HepG2 (cell line): ENCODE results near the gene EPHX1. TPM values are rescaled to one million over a fixed set of nuclear protein-coding genes. Genes with fewer than 3 reads are reported as not detected.

ENCODE experiments used
- ATM ChIP-seq: fragments of 450-650 bp; IDR thresholded peaks from 2 replicates; pipeline ENCODE4 v1.7.1; 2017; ENCODE audit warnings: mild to moderate bottlenecking, borderline replicate concordance
- CBX1 ChIP-seq: IDR thresholded peaks from one replicate; pipeline ENCODE4 v1.6.1; 2016; ENCODE audit warnings: antibody characterized with exemption, low read depth
- CCAR2 ChIP-seq: fragments of 200-400 bp; formaldehyde crosslinking; optimal IDR thresholded peaks from 2 replicates; pipeline ENCODE3; 2018; ENCODE audit warnings: low read depth, mild to moderate bottlenecking, low read length, moderate library complexity
- GATAD2A ChIP-seq: IDR thresholded peaks from 2 replicates; pipeline ENCODE4 v1.6.1; 2016
- GTF3A ChIP-seq: sonication (generic); formaldehyde crosslinking; conservative IDR thresholded peaks from 2 replicates; pipeline ENCODE4 v1.4.0; 2020; ENCODE audit warnings: mild to moderate bottlenecking, missing genetic modification reagents
- HMGA1 ChIP-seq: sonication (generic); formaldehyde crosslinking; conservative IDR thresholded peaks from 2 replicates; pipeline ENCODE4 v1.4.0; 2020; ENCODE audit warnings: missing genetic modification reagents
- KDM2A ChIP-seq: sonication (generic); formaldehyde crosslinking; IDR thresholded peaks from 2 replicates; pipeline ENCODE4 v1.4.0; 2020; ENCODE audit warnings: low read depth, missing genetic modification reagents, borderline replicate concordance
- NBN ChIP-seq: fragments of 450-650 bp; conservative IDR thresholded peaks from 2 replicates; pipeline ENCODE4 v1.6.1; 2017
- NFYB ChIP-seq: sonication (generic); formaldehyde crosslinking; IDR thresholded peaks from 2 replicates; pipeline ENCODE4 v1.4.0; 2020; ENCODE audit warnings: missing genetic modification reagents
- RFX5 ChIP-seq: IDR thresholded peaks from 2 replicates; pipeline ENCODE4 v1.6.1; 2011; ENCODE audit warnings: low read depth, low read length, improper control_type of control experiment
- SAFB2 ChIP-seq: sonication (generic); formaldehyde crosslinking; IDR thresholded peaks from 2 replicates; pipeline ENCODE4 v1.5.1; 2020; ENCODE audit warnings: missing genetic modification reagents, low read depth, mild to moderate bottlenecking, borderline replicate concordance
- SMAD1 ChIP-seq: sonication (generic); formaldehyde crosslinking; IDR thresholded peaks from 2 replicates; pipeline ENCODE4 v1.4.0; 2020; ENCODE audit warnings: missing genetic modification reagents, low read depth, mild to moderate bottlenecking, borderline replicate concordance
- ZFP82 ChIP-seq: sonication (generic); formaldehyde crosslinking; IDR thresholded peaks from 2 replicates; pipeline ENCODE4 v1.5.1; 2020; ENCODE audit warnings: mild to moderate bottlenecking, missing genetic modification reagents, borderline replicate concordance
- ZFP90 ChIP-seq: sonication (generic); formaldehyde crosslinking; IDR thresholded peaks from 2 replicates; pipeline ENCODE4 v1.8.0; 2022; ENCODE audit warnings: missing genetic modification reagents, mild to moderate bottlenecking, inconsistent platforms, borderline replicate concordance
- ZMAT3 ChIP-seq: sonication (generic); formaldehyde crosslinking; conservative IDR thresholded peaks from 2 replicates; pipeline ENCODE4 v1.7.0; 2021; ENCODE audit warnings: missing genetic modification reagents
- ZNF20 ChIP-seq: sonication (generic); formaldehyde crosslinking; IDR thresholded peaks from 2 replicates; pipeline ENCODE4 v1.4.0; 2020; ENCODE audit warnings: mild to moderate bottlenecking, moderate library complexity, missing genetic modification reagents
- ZNF256 ChIP-seq: sonication (generic); formaldehyde crosslinking; conservative IDR thresholded peaks from 2 replicates; pipeline ENCODE4 v1.4.0; 2020; ENCODE audit warnings: missing genetic modification reagents
- ZNF382 ChIP-seq: sonication (generic); formaldehyde crosslinking; IDR thresholded peaks from 2 replicates; pipeline ENCODE4 v1.5.0; 2020; ENCODE audit warnings: missing genetic modification reagents, mild to moderate bottlenecking, borderline replicate concordance
- ZNF720 ChIP-seq: sonication (generic); formaldehyde crosslinking; IDR thresholded peaks from 2 replicates; pipeline ENCODE4 v1.4.0; 2020; ENCODE audit warnings: missing genetic modification reagents
- ZNF724P ChIP-seq: sonication (generic); formaldehyde crosslinking; IDR thresholded peaks from 2 replicates; pipeline ENCODE4 v1.8.0; 2022; ENCODE audit warnings: missing genetic modification reagents, borderline replicate concordance
- polyA plus RNA-seq, 8 experiments: library from polyadenylated mRNA; depleted of rRNA in 3 of 8; stranded (reverse) in 7 of 8; unstranded in 1 of 8; fragments of >200 nt; fragmentation: Illumina TruSeq in 4 of 8; extraction: Trizol in 4 of 8; gene quantifications; 2 replicates each; pipeline versions ENCODE4 v1.2.1 to v1.2.3, GENCODE V29; 2011 to 2016; ENCODE audit warnings: low read depth in 4 of 8, missing spikeins in 1 of 8, mixed read lengths in 1 of 8; ENCODE audit not compliant: insufficient read depth in 1 of 8
- total RNA-seq, 5 experiments: library from RNA; depleted of rRNA; stranded (reverse); fragments of >200 nt; fragmentation: Illumina TruSeq; extraction: Trizol; gene quantifications; 2 replicates each; pipeline ENCODE4 v1.2.3, GENCODE V29; 2016; ENCODE audit warnings: low read depth in 1 of 5
- TF ChIP-seq, protein P1 (sequence below): sonication (generic); formaldehyde crosslinking; IDR thresholded peaks from 2 replicates; pipeline ENCODE4 v1.4.0; 2020; ENCODE audit warnings: missing genetic modification reagents, borderline replicate concordance
- TF ChIP-seq, protein P2 (sequence below): sonication (generic); formaldehyde crosslinking; IDR thresholded peaks from 2 replicates; pipeline ENCODE4 v1.4.0; 2020; ENCODE audit warnings: mild to moderate bottlenecking, missing genetic modification reagents
- TF ChIP-seq, protein P3 (sequence below): sonication (generic); formaldehyde crosslinking; IDR thresholded peaks from 2 replicates; pipeline ENCODE4 v1.4.0; 2020; ENCODE audit warnings: missing genetic modification reagents, low read depth, mild to moderate bottlenecking, borderline replicate concordance
- TF ChIP-seq, protein P4 (sequence below): sonication (generic); formaldehyde crosslinking; IDR thresholded peaks from 2 replicates; pipeline ENCODE4 v1.9.0; 2021; ENCODE audit warnings: missing genetic modification reagents, borderline replicate concordance

The EPHX1 gene
- total and polyA plus RNA-seq, 2 of the 13 experiments (the other 11 are each of a cell fraction or from before 2014, with no cell fraction given), result 27.7 to 36.5 TPM

- TF ChIP-seq, protein P1, sequence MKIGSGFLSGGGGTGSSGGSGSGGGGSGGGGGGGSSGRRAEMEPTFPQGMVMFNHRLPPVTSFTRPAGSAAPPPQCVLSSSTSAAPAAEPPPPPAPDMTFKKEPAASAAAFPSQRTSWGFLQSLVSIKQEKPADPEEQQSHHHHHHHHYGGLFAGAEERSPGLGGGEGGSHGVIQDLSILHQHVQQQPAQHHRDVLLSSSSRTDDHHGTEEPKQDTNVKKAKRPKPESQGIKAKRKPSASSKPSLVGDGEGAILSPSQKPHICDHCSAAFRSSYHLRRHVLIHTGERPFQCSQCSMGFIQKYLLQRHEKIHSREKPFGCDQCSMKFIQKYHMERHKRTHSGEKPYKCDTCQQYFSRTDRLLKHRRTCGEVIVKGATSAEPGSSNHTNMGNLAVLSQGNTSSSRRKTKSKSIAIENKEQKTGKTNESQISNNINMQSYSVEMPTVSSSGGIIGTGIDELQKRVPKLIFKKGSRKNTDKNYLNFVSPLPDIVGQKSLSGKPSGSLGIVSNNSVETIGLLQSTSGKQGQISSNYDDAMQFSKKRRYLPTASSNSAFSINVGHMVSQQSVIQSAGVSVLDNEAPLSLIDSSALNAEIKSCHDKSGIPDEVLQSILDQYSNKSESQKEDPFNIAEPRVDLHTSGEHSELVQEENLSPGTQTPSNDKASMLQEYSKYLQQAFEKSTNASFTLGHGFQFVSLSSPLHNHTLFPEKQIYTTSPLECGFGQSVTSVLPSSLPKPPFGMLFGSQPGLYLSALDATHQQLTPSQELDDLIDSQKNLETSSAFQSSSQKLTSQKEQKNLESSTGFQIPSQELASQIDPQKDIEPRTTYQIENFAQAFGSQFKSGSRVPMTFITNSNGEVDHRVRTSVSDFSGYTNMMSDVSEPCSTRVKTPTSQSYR (CRISPR knock-in tag), result peak; percentile 45; the same call in 1 of the 2 replicates
- TF ChIP-seq ZNF720, result no peak
- TF ChIP-seq RFX5, result no peak
- TF ChIP-seq, protein P2, sequence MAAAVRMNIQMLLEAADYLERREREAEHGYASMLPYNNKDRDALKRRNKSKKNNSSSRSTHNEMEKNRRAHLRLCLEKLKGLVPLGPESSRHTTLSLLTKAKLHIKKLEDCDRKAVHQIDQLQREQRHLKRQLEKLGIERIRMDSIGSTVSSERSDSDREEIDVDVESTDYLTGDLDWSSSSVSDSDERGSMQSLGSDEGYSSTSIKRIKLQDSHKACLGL (CRISPR knock-in tag), result no peak
- no peak for TF ChIP-seq SMAD1 (CRISPR knock-in tag)
- peak; percentile 81 for TF ChIP-seq GATAD2A (CRISPR knock-in tag)
- TF ChIP-seq SAFB2 (CRISPR knock-in tag), result no peak
- no peak for TF ChIP-seq ZNF20
- peak; percentile 53 for TF ChIP-seq CBX1
- TF ChIP-seq ZFP82 (CRISPR knock-in tag), result no peak
- TF ChIP-seq NBN, result no peak
- TF ChIP-seq ATM, result no peak
- no peak for TF ChIP-seq ZNF724P (CRISPR knock-in tag)
- TF ChIP-seq ZNF256, result no peak
- no peak for TF ChIP-seq ZMAT3 (CRISPR knock-in tag)
- TF ChIP-seq ZFP90, result peak; percentile 73; the same call in 1 of the 2 replicates
- TF ChIP-seq GTF3A, result no peak
- TF ChIP-seq, protein P3, sequence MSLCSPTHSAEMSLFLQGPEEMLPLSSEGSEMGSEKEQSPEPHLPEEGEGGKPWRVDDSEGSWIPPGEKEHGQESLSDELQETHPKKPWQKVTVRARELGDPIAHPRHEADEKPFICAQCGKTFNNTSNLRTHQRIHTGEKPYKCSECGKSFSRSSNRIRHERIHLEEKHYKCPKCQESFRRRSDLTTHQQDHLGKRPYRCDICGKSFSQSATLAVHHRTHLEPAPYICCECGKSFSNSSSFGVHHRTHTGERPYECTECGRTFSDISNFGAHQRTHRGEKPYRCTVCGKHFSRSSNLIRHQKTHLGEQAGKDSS (CRISPR knock-in tag), result no peak
- TF ChIP-seq KDM2A (CRISPR knock-in tag), result peak; percentile 56; the same call in 1 of the 2 replicates
- TF ChIP-seq, protein P4, sequence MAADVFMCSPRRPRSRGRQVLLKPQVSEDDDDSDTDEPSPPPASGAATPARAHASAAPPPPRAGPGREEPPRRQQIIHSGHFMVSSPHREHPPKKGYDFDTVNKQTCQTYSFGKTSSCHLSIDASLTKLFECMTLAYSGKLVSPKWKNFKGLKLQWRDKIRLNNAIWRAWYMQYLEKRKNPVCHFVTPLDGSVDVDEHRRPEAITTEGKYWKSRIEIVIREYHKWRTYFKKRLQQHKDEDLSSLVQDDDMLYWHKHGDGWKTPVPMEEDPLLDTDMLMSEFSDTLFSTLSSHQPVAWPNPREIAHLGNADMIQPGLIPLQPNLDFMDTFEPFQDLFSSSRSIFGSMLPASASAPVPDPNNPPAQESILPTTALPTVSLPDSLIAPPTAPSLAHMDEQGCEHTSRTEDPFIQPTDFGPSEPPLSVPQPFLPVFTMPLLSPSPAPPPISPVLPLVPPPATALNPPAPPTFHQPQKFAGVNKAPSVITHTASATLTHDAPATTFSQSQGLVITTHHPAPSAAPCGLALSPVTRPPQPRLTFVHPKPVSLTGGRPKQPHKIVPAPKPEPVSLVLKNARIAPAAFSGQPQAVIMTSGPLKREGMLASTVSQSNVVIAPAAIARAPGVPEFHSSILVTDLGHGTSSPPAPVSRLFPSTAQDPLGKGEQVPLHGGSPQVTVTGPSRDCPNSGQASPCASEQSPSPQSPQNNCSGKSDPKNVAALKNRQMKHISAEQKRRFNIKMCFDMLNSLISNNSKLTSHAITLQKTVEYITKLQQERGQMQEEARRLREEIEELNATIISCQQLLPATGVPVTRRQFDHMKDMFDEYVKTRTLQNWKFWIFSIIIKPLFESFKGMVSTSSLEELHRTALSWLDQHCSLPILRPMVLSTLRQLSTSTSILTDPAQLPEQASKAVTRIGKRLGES (CRISPR knock-in tag), result 0 out of 2 replicates have a peak, but pooled peaks have one; percentile 30
- TF ChIP-seq HMGA1 (CRISPR knock-in tag), result no peak
- no peak for TF ChIP-seq ZNF382 (CRISPR knock-in tag)
- no peak for TF ChIP-seq CCAR2
- peak; percentile 38; the same call in 1 of the 2 replicates for TF ChIP-seq NFYB (CRISPR knock-in tag)
Observed at GRCh38 chr1:225825078-225825477, 15.2 kb downstream of the EPHX1 start (continued).
